H1 (cell line): ENCODE measurements around the gene AGPAT2. TPM values are rescaled to one million over a fixed set of nuclear protein-coding genes. Genes with fewer than 3 reads are reported as not detected.

Experiments used
- CTCF ChIA-PET: fragments of 300-600 bp; sonication (Branson Sonifier 250); formaldehyde crosslinking; loops from one replicate; lab custom pipeline; 2021; ENCODE audit not compliant: partially characterized antibody; lab: Charles Lee
- POLR2A ChIA-PET: fragments of 300-600 bp; sonication (Branson Sonifier 250); formaldehyde crosslinking; loops from one replicate; lab custom pipeline; 2021; ENCODE audit warnings: inconsistent platforms; ENCODE audit not compliant: partially characterized antibody; lab: Charles Lee
- DNase-seq, 2 experiments: peaks; one replicate each; pipeline versions ENCODE4 v3.0.0 to v3.0.0-alpha.2; 2010 to 2022; ENCODE audit warnings: low spot score in 2 of 2, low read depth in 1 of 2, mixed read lengths in 1 of 2
- FAIRE-seq: peaks from 2 replicates; lab custom pipeline; 2011; peaks lifted over from hg19 to GRCh38; lab: Jason Lieb, UNC
- H2AFZ ChIP-seq: 2 replicates; pipeline ENCODE4 v1.8.1; 2012; ENCODE audit warnings: low read length, inconsistent platforms
- H2AK5ac ChIP-seq: 2 replicates; pipeline ENCODE4 v1.6.1; 2013; ENCODE audit warnings: low read depth, low read length
- H2BK120ac ChIP-seq: replicated peaks from 2 replicates; pipeline ENCODE3; 2013; ENCODE audit warnings: low read depth, low read length, inconsistent platforms
- H2BK12ac ChIP-seq: 2 replicates; pipeline ENCODE4 v1.6.1; 2013; ENCODE audit warnings: low read depth, low read length
- H2BK15ac ChIP-seq: 2 replicates; pipeline ENCODE4 v1.6.1; 2013; ENCODE audit warnings: low read length
- H2BK20ac ChIP-seq: 2 replicates; pipeline ENCODE4 v1.6.1; 2013; ENCODE audit warnings: low read length
- H2BK5ac ChIP-seq: 2 replicates; pipeline ENCODE4 v1.6.1; 2013; ENCODE audit warnings: low read depth, low read length
- H3K14ac ChIP-seq: 2 replicates; pipeline ENCODE4 v1.6.1; 2013; ENCODE audit warnings: inconsistent platforms; ENCODE audit not compliant: insufficient read length
- H3K18ac ChIP-seq: 2 replicates; pipeline ENCODE4 v1.6.1; 2013; ENCODE audit warnings: low read length; ENCODE audit errors: extremely low read depth
- H3K23ac ChIP-seq: 2 replicates; pipeline ENCODE4 v1.6.1; 2013; ENCODE audit warnings: inconsistent platforms; ENCODE audit not compliant: insufficient read length
- H3K23me2 ChIP-seq: 2 replicates; pipeline ENCODE4 v1.6.1; 2013; ENCODE audit warnings: low read depth, low read length
- H3K27ac ChIP-seq: 2 replicates; pipeline ENCODE4 v1.6.1; 2011; ENCODE audit warnings: low read depth, low read length, inconsistent platforms
- H3K27me3 ChIP-seq, 4 experiments: replicated peaks in 1 of 4; 1 replicate in 1 of 4; 2 replicates in 3 of 4; pipeline versions ENCODE4 v1.6.1 to v1.8.1; 2011 to 2013; ENCODE audit warnings: low read length in 3 of 4, mild to moderate bottlenecking in 3 of 4, inconsistent platforms in 2 of 4, mixed read lengths in 2 of 4, moderate library complexity in 1 of 4; ENCODE audit not compliant: control insufficient read depth in 3 of 4, insufficient read depth in 3 of 4; ENCODE audit errors: extremely low read depth in 1 of 4
- H3K36me3 ChIP-seq, 4 experiments: 2 replicates each; pipeline versions ENCODE4 v1.6.1 to v1.8.1; 2011 to 2013; ENCODE audit warnings: mild to moderate bottlenecking in 4 of 4, low read length in 3 of 4, moderate library complexity in 2 of 4, control low read depth in 1 of 4, inconsistent platforms in 1 of 4; ENCODE audit not compliant: insufficient read depth in 4 of 4, control insufficient read depth in 2 of 4
- H3K4ac ChIP-seq: replicated peaks from 2 replicates; pipeline ENCODE3; 2013; ENCODE audit warnings: low read length, low read depth, mixed read lengths, inconsistent platforms; ENCODE audit not compliant: insufficient read length
- H3K4me1 ChIP-seq, 4 experiments: replicated peaks in 1 of 4; 1 replicate in 1 of 4; 2 replicates in 3 of 4; pipeline versions ENCODE4 v1.6.1 to v1.8.1; 2011 to 2013; ENCODE audit warnings: low read length in 3 of 4, inconsistent platforms in 2 of 4, mixed read lengths in 1 of 4; ENCODE audit not compliant: insufficient read depth in 4 of 4, control insufficient read depth in 3 of 4
- H3K4me2 ChIP-seq, 2 experiments: 2 replicates each; pipeline versions ENCODE4 v1.6.1 to v1.8.1; 2011 to 2013; ENCODE audit warnings: low read depth in 2 of 2, low read length in 2 of 2, control low read depth in 1 of 2, inconsistent platforms in 1 of 2, mild to moderate bottlenecking in 1 of 2; ENCODE audit not compliant: insufficient read depth in 1 of 2
- H3K4me3 ChIP-seq, 4 experiments: fragments of 200-600, 300-600 bp in 1 of 4; sonication (generic), shearing (Covaris generic), sonication (Bioruptor Twin) in 1 of 4; 2 replicates each; pipeline versions ENCODE4 v1.5.1 to v1.8.1; 2011 to 2016; ENCODE audit warnings: low read length in 4 of 4, low read depth in 3 of 4, control low read depth in 2 of 4, inconsistent platforms in 2 of 4, mild to moderate bottlenecking in 2 of 4, mixed read lengths in 1 of 4, moderate library complexity in 1 of 4; ENCODE audit not compliant: insufficient read depth in 2 of 4; ENCODE audit errors: extremely low read depth in 1 of 4
- H3K56ac ChIP-seq: replicated peaks from 2 replicates; pipeline ENCODE3; 2013; ENCODE audit warnings: low read depth, mild to moderate bottlenecking, mixed read lengths, low read length, inconsistent platforms; ENCODE audit not compliant: insufficient read length
- H3K79me1 ChIP-seq: 2 replicates; pipeline ENCODE4 v1.6.1; 2013; ENCODE audit warnings: low read depth, low read length, control low read depth
- H3K79me2 ChIP-seq, 2 experiments: 2 replicates each; pipeline versions ENCODE4 v1.6.1 to v1.8.1; 2012 to 2013; ENCODE audit warnings: low read length in 2 of 2, mild to moderate bottlenecking in 2 of 2, inconsistent platforms in 1 of 2; ENCODE audit not compliant: insufficient read depth in 2 of 2, control insufficient read depth in 1 of 2
- H3K9ac ChIP-seq, 4 experiments: replicated peaks in 1 of 4; 1 replicate in 1 of 4; 2 replicates in 3 of 4; pipeline versions ENCODE4 v1.6.1 to v1.8.1; 2011 to 2013; ENCODE audit warnings: low read depth in 3 of 4, low read length in 3 of 4, control low read depth in 2 of 4, mild to moderate bottlenecking in 2 of 4, moderate library complexity in 2 of 4, inconsistent platforms in 1 of 4; ENCODE audit errors: extremely low read depth in 1 of 4
- H3K9me3 ChIP-seq, 2 experiments: 2 replicates each; pipeline versions ENCODE4 v1.6.1 to v1.8.1; 2012 to 2013; ENCODE audit warnings: mild to moderate bottlenecking in 2 of 2, moderate library complexity in 2 of 2, control low read depth in 1 of 2, inconsistent platforms in 1 of 2, low read depth in 1 of 2, low read length in 1 of 2, mixed read lengths in 1 of 2; ENCODE audit not compliant: insufficient read depth in 2 of 2
- H4K20me1 ChIP-seq, 2 experiments: replicated peaks in 1 of 2; 2 replicates each; pipeline versions ENCODE3 to v1.8.1; 2011 to 2013; ENCODE audit warnings: inconsistent platforms in 2 of 2, low read length in 2 of 2, mild to moderate bottlenecking in 1 of 2; ENCODE audit not compliant: insufficient read depth in 2 of 2, control insufficient read depth in 1 of 2
- H4K5ac ChIP-seq: 2 replicates; pipeline ENCODE4 v1.6.1; 2013; ENCODE audit warnings: low read length, low read depth, mixed read lengths, inconsistent platforms; ENCODE audit not compliant: insufficient read length
- H4K8ac ChIP-seq: 2 replicates; pipeline ENCODE4 v1.8.0; 2013; ENCODE audit warnings: mild to moderate bottlenecking, moderate library complexity, low read length, inconsistent platforms; ENCODE audit not compliant: insufficient read depth; ENCODE audit errors: extremely low read depth
- H4K91ac ChIP-seq: replicated peaks from 2 replicates; pipeline ENCODE3; 2013; ENCODE audit warnings: low read length, mixed read lengths, inconsistent platforms; ENCODE audit not compliant: insufficient read length
- WGBS, 2 experiments: shearing (Covaris generic) in 1 of 2; methylation state at CpG; one replicate each; pipeline versions ENCODE4 v1.1.6 to v1.1.7; 2013 to 2015; ENCODE audit warnings: low lambda C conversion rate in 2 of 2, mixed read lengths in 2 of 2, inconsistent platforms in 1 of 2, low coverage in 1 of 2, missing lambda C conversion rate in 1 of 2; ENCODE audit not compliant: insufficient replicate concordance in 2 of 2, insufficient coverage in 1 of 2, insufficient read length in 1 of 2; ENCODE audit errors: extremely low coverage in 1 of 2, missing lambda C conversion rate in 1 of 2; 5-methylcytosine and 5-hydroxymethylcytosine counted together
- polyA plus RNA-seq, 7 experiments: library from polyadenylated mRNA; depleted of rRNA in 3 of 7; stranded (reverse) in 5 of 7; unstranded in 2 of 7; fragments of >200 nt in 5 of 7; fragments of 200-250 nt in 2 of 7; gene quantifications; 1 replicate in 5 of 7; 2 replicates in 1 of 7; 4 replicates in 1 of 7; pipeline versions ENCODE4 v1.2.1 to v1.2.3, GENCODE V29; 2011 to 2013; ENCODE audit warnings: missing spikeins in 2 of 7, mixed read lengths in 2 of 7
- total RNA-seq: library from RNA; stranded (reverse); fragmentation: NEBNext Ultra II Directional; extraction: Animal tissue kit (Norgen Biotek cat#: 25700); gene quantifications from 2 replicates; pipeline ENCODE4 v1.2.1, GENCODE V29; 2021

Gene AGPAT2
- total and polyA plus RNA-seq, 2 of the 8 experiments (the other 6 are each of a cell fraction or from before 2014, with no cell fraction given), result 31.6 to 37.6 TPM

DNA sequence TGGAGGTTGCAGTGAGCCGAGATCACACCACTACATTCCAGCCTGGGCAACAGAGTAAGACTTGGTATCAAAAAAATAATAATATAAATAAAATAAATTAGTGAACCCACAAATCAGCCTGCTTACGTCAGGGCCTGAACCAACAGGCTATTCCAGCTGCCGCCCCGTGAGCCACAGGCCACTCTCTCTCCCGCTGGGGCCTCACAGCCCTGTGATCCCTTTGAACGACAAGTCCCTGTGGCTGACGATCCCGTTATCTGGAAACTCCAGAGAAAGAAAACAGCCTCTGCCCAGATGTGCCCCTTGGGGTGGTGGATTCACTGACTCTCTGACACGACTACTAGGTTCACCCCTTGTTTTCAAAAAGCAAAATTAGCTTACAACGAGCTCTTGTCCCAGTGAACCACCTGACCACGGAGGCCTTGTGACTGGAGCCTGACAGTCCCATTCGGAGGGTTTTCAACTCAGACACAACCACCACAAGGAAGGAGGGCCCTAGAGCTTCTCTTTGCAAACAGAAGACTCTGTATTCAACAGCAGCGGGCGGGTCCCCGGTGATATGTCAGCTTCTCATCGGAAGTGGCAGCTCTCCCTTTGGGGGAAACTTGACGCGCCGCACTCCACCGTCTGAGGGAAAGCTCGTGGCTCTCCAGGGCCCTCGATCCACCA, 20.7 kb upstream of the AGPAT2 start:
- CTCF ChIA-PET, result interaction anchor here (0.7 to 1.9 kb wide), 5 partner anchors 8 to 732 kb away, joined by 3 to 6 read pairs (median 4); no protein-coding TSS in a partner anchor
- H2BK15ac ChIP-seq, result no peak overlapping the region
- H3K79me2 ChIP-seq, result no peaks in the 10 kb centered on the region
- peaks cover 0 to 5% (median 3%) of the 10 kb centered on the region in 4 experiments; a peak in 4 of 7 replicates for H3K27me3 ChIP-seq
- DNase-seq, result no peak
- no peak overlapping the region for H3K4ac ChIP-seq
- no peak overlapping the region for H2BK5ac ChIP-seq
- no peaks in the 10 kb centered on the region for H3K9me3 ChIP-seq
- H3K4me3 ChIP-seq, result no peak overlapping the region
- H4K8ac ChIP-seq, result no peak overlapping the region
- no peak for FAIRE-seq
- H3K4me1 ChIP-seq, result peaks cover 0 to 2% (median under 1%) of the 10 kb centered on the region in 4 experiments; a peak in 4 of 7 replicates
- WGBS, 2 experiments, result 92% methylated on average over 22 of the region's 22 CpGs; no CpG with 5 or more reads in 1 of the 2 experiments
- H3K4me2 ChIP-seq, result no peak overlapping the region
- no peak overlapping the region for H3K14ac ChIP-seq
- no peak overlapping the region for H3K9ac ChIP-seq
- peaks cover 2% of the 10 kb centered on the region; the same call in 1 of the 2 replicates for H3K23me2 ChIP-seq
- no peak overlapping the region for H3K18ac ChIP-seq
- H2AFZ ChIP-seq, result no peak overlapping the region
- no peak overlapping the region for H3K27ac ChIP-seq
- H3K36me3 ChIP-seq, result no peaks in the 10 kb centered on the region
- H4K91ac ChIP-seq, result no peak overlapping the region
- H2AK5ac ChIP-seq, result no peak overlapping the region
- no peak overlapping the region for H3K23ac ChIP-seq
- no peak overlapping the region for H2BK12ac ChIP-seq
- POLR2A ChIA-PET, result interaction anchor here (0.6 to 5.0 kb wide), 5 partner anchors 9 to 20 kb away, joined by 3 to 35 read pairs (median 4); partner anchors contain the start of gene AGPAT2
- no peaks in the 10 kb centered on the region for H4K20me1 ChIP-seq
- no peak overlapping the region for H3K56ac ChIP-seq
- H2BK120ac ChIP-seq, result no peak overlapping the region
- H3K79me1 ChIP-seq, result no peaks in the 10 kb centered on the region
- H4K5ac ChIP-seq, result no peak overlapping the region
- no peak overlapping the region for H2BK20ac ChIP-seq
